K562 (cell line): Measurements from ENCODE around the gene PHETA1. TPM values are rescaled to one million over a fixed set of nuclear protein-coding genes. Genes with fewer than 3 reads are reported as not detected.

Source experiments
- CEBPG ChIP-seq, 3 experiments: fragments of 200-800 bp in 1 of 3; sonication (Bioruptor generic) in 1 of 3; sonication (generic) in 1 of 3; formaldehyde crosslinking in 1 of 3; IDR thresholded peaks in 2 of 3; conservative IDR thresholded peaks in 1 of 3; 2 replicates each; pipeline versions ENCODE4 v1.6.1 to v1.8.0; 2016 to 2022; ENCODE audit warnings: missing compliant biosample characterization in 2 of 3, missing genetic modification characterization in 2 of 3, mild to moderate bottlenecking in 1 of 3, missing genetic modification reagents in 1 of 3
- HCFC1 ChIP-seq: IDR thresholded peaks from 2 replicates; pipeline ENCODE4 v1.6.1; 2012; ENCODE audit warnings: low read depth, low read length, improper control_type of control experiment
- HDGF ChIP-seq: fragments of 450-650 bp; IDR thresholded peaks from 2 replicates; pipeline ENCODE4 v1.6.1; 2016
- HIVEP1 ChIP-seq: fragments of 250-450 bp; sonication (Bioruptor Pico); IDR thresholded peaks from 2 replicates; pipeline ENCODE4 v1.4.0; 2020; ENCODE audit warnings: mild to moderate bottlenecking
- HMG20A ChIP-seq: fragments of 450-650 bp; formaldehyde crosslinking; conservative IDR thresholded peaks from 2 replicates; pipeline ENCODE4 v1.4.0; 2020; ENCODE audit warnings: mild to moderate bottlenecking, mixed read lengths
- NR1H2 ChIP-seq: sonication (generic); formaldehyde crosslinking; IDR thresholded peaks from 2 replicates; pipeline ENCODE4 v1.4.0; 2020; ENCODE audit warnings: mild to moderate bottlenecking, missing genetic modification reagents
- OTX1 ChIP-seq: fragments of 450-650 bp; formaldehyde crosslinking; IDR thresholded peaks from 2 replicates; pipeline ENCODE4 v1.4.0; 2022; ENCODE audit warnings: mild to moderate bottlenecking
- POLR2H ChIP-seq: IDR thresholded peaks from 2 replicates; pipeline ENCODE4 v1.6.1; 2016; ENCODE audit warnings: missing genetic modification characterization, low read depth, mild to moderate bottlenecking, control low read depth, missing compliant biosample characterization, moderate library complexity
- RBBP5 ChIP-seq: fragments of 200-600 bp; sonication (generic); IDR thresholded peaks from 2 replicates; pipeline ENCODE4 v1.6.1; 2012; ENCODE audit warnings: borderline replicate concordance, mild to moderate bottlenecking, low read length, control low read depth, inconsistent platforms; ENCODE audit not compliant: insufficient read depth, poor library complexity, severe bottlenecking
- TCF3 ChIP-seq: sonication (generic); formaldehyde crosslinking; IDR thresholded peaks from 2 replicates; pipeline ENCODE4 v1.4.0; 2020; ENCODE audit warnings: mild to moderate bottlenecking, missing genetic modification reagents
- TCF7L2 ChIP-seq: fragments of 150-350 bp; IDR thresholded peaks from 2 replicates; pipeline ENCODE4 v1.6.1; 2016; ENCODE audit warnings: low read depth, mild to moderate bottlenecking, low read length, moderate library complexity
- TEAD1 ChIP-seq, 2 experiments: fragments of 450-650 bp in 1 of 2; sonication (generic) in 1 of 2; formaldehyde crosslinking; IDR thresholded peaks; 2 replicates each; pipeline versions ENCODE4 v1.4.0 to v1.8.0; 2020 to 2022; ENCODE audit warnings: mild to moderate bottlenecking in 2 of 2, missing genetic modification reagents in 1 of 2
- TGIF2 ChIP-seq: sonication (generic); formaldehyde crosslinking; IDR thresholded peaks from 2 replicates; pipeline ENCODE4 v1.8.1; 2022; ENCODE audit warnings: mild to moderate bottlenecking, missing genetic modification reagents, moderate library complexity
- THRAP3 ChIP-seq: fragments of 450-650 bp; IDR thresholded peaks from 2 replicates; pipeline ENCODE4 v1.6.1; 2016; ENCODE audit warnings: mild to moderate bottlenecking, inconsistent platforms, borderline replicate concordance
- ZNF436 ChIP-seq: fragments of 250-450, 450-650 bp; sonication (Bioruptor Pico); formaldehyde crosslinking; IDR thresholded peaks from 2 replicates; pipeline ENCODE4 v1.7.0; 2020; ENCODE audit warnings: mild to moderate bottlenecking
- ZNF551 ChIP-seq: fragments of 250-450 bp; sonication (Bioruptor Pico); IDR thresholded peaks from 2 replicates; pipeline ENCODE4 v1.5.0; 2021; ENCODE audit warnings: mild to moderate bottlenecking, moderate library complexity
- ZNF780A ChIP-seq: fragments of 250-450 bp; sonication (Bioruptor Pico); IDR thresholded peaks from 2 replicates; pipeline ENCODE4 v1.5.0; 2021; ENCODE audit warnings: mild to moderate bottlenecking
- ZNF785 ChIP-seq: fragments of 250-450 bp; sonication (Bioruptor Pico); IDR thresholded peaks from 2 replicates; pipeline ENCODE4 v1.4.0; 2020; ENCODE audit warnings: mild to moderate bottlenecking
- polyA plus RNA-seq, 8 experiments: library from polyadenylated mRNA; depleted of rRNA in 4 of 8; stranded (reverse) in 5 of 8; unstranded in 3 of 8; fragments of >200 nt; fragmentation: Nextera tagmentation in 2 of 8; fragmentation: Illumina TruSeq in 1 of 8; extraction: Ambion mirVana in 2 of 8; extraction: Trizol in 1 of 8; gene quantifications; 2 replicates each; pipeline versions ENCODE4 v1.2.1 to v1.2.3, GENCODE V29; 2011 to 2014; ENCODE audit warnings: inconsistent platforms in 1 of 8, missing spikeins in 1 of 8
- total RNA-seq, 7 experiments: library from RNA; depleted of rRNA in 6 of 7; stranded (reverse); fragments of >200 nt in 6 of 7; fragmentation: Illumina TruSeq in 2 of 7; extraction: Trizol in 2 of 7; gene quantifications; 2 replicates each; pipeline versions ENCODE4 v1.2.1 to v1.2.3, GENCODE V29; 2011 to 2021; ENCODE audit warnings: low replicate concordance in 1 of 7
- TF ChIP-seq, protein P1 (sequence below): fragments of 250-450 bp; sonication (Bioruptor Pico); IDR thresholded peaks from 2 replicates; pipeline ENCODE4 v1.5.1; 2021; ENCODE audit warnings: mild to moderate bottlenecking
- TF ChIP-seq, protein P2 (sequence below), 2 experiments: fragments of 150-350 bp in 1 of 2; IDR thresholded peaks; 2 replicates each; pipeline ENCODE4 v1.6.1; 2012 to 2016; ENCODE audit warnings: low read depth in 2 of 2, low read length in 2 of 2, mild to moderate bottlenecking in 1 of 2, moderate library complexity in 1 of 2

Gene PHETA1
- total and polyA plus RNA-seq, 9 of the 15 experiments (the other 6 are each of a cell fraction or from before 2014, with no cell fraction given) = 0.03 to 12.4 (median 3.0) TPM

DNA sequence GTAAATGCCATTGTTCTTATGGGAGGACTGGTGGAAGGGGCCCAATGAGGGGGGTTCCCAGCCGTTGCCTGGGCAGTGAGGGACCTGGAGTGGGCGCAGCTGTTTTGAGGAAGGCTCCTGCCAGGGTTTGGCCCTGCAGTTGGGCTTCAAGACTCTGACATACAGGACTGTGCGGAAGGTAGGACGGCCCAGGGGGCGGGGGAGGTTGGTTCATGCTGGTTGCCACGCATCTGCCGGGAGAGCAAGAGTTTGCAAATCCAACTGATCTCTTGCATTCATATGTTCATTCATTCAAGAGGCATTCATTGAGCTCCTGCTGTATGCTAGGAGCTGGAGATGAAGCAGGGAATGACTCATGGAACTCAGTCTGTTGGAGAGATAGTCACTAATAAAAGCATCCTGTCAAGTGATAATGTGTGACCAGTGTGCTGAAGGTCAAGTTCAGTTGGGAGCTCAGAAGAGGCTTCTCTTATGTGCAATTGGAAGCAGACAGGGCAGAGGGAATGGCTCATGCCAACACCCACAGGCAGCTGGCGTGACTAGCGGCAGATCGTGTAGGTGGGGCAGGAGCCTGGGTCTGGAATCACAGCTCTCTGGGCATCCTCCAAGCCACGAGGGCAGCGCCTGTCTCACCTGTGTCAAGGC, 44.7 kb upstream of the PHETA1 start (continued):
- TF ChIP-seq CEBPG (CRISPR knock-in tag; IDR thresholded peaks at IDR 0.05) (no peak), CEBPG (tag; conservative IDR thresholded peaks at IDR 0.05 in 1 of 2, IDR thresholded peaks at IDR 0.05 in 1 of 2) (no peak), ZNF785 (CRISPR knock-in tag) (no peak), HDGF (no peak), THRAP3 (no peak), ZNF780A (CRISPR knock-in tag) (no peak), NR1H2 (CRISPR knock-in tag) (no peak), TEAD1 (CRISPR knock-in tag; IDR thresholded peaks at IDR 0.05) (no peak), TGIF2 (CRISPR knock-in tag) (no peak), RBBP5 (no peak), HCFC1 (no peak), HIVEP1 (CRISPR knock-in tag) (no peak), HMG20A (CRISPR knock-in tag) (no peak), POLR2H (tag) (no peak), TCF3 (peak; percentile 63), ZNF436 (CRISPR knock-in tag) (no peak), TCF7L2 (no peak), ZNF551 (CRISPR knock-in tag) (no peak), OTX1 (no peak)
- TF ChIP-seq, protein P1, sequence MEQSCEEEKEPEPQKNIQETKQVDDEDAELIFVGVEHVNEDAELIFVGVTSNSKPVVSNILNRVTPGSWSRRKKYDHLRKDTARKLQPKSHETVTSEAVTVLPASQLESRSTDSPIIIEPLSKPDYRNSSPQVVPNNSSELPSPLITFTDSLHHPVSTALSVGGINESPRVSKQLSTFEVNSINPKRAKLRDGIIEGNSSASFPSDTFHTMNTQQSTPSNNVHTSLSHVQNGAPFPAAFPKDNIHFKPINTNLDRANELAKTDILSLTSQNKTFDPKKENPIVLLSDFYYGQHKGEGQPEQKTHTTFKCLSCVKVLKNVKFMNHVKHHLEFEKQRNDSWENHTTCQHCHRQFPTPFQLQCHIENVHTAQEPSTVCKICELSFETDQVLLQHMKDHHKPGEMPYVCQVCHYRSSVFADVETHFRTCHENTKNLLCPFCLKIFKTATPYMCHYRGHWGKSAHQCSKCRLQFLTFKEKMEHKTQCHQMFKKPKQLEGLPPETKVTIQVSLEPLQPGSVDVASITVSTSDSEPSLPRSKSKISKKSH (CRISPR knock-in tag) = no peak
- TF ChIP-seq, protein P2, sequence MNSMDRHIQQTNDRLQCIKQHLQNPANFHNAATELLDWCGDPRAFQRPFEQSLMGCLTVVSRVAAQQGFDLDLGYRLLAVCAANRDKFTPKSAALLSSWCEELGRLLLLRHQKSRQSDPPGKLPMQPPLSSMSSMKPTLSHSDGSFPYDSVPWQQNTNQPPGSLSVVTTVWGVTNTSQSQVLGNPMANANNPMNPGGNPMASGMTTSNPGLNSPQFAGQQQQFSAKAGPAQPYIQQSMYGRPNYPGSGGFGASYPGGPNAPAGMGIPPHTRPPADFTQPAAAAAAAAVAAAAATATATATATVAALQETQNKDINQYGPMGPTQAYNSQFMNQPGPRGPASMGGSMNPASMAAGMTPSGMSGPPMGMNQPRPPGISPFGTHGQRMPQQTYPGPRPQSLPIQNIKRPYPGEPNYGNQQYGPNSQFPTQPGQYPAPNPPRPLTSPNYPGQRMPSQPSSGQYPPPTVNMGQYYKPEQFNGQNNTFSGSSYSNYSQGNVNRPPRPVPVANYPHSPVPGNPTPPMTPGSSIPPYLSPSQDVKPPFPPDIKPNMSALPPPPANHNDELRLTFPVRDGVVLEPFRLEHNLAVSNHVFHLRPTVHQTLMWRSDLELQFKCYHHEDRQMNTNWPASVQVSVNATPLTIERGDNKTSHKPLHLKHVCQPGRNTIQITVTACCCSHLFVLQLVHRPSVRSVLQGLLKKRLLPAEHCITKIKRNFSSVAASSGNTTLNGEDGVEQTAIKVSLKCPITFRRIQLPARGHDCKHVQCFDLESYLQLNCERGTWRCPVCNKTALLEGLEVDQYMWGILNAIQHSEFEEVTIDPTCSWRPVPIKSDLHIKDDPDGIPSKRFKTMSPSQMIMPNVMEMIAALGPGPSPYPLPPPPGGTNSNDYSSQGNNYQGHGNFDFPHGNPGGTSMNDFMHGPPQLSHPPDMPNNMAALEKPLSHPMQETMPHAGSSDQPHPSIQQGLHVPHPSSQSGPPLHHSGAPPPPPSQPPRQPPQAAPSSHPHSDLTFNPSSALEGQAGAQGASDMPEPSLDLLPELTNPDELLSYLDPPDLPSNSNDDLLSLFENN (IDR thresholded peaks at IDR 0.05; ENCODE audit: low read depth in 2 of 2, low read length in 2 of 2) = no peak
